NCI-H2171 (cell line): ENCODE measurements around the gene NEIL3.
A peak's percentile ranks its signal among the peaks of the same experiment; 100 is the strongest.

Experiments used
- DNase-seq: peaks from one replicate; lab custom pipeline; 2025; lab: John Stamatoyannopoulos, UW

The NEIL3 gene

GRCh38 chr4:177367336-177367735, 57.7 kb downstream of the NEIL3 start:
- no peak for DNase-seq

DNA sequence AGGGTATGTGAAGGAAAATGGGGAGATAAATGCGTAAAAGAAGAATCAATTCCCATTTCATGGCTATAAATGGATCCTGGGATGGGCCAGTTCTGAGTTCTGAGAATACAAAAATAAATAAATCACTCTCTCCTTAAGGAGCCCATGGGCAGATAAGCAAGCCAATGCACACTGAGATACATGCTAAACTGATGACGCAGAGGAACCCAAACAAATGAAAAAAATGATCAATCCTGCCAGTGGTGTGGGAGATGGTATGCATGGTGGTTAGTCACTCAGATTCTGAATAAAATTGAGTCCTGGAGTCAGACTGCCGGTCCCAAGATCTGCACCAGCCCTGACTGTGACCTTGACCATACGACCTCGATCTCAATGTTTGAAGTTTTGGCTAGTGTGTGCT, 59.7 kb downstream of the NEIL3 start:
- no peak for DNase-seq

- no peak for DNase-seq
Observed at GRCh38 chr4:177371461-177371860, 61.8 kb downstream of the NEIL3 start.

DNA sequence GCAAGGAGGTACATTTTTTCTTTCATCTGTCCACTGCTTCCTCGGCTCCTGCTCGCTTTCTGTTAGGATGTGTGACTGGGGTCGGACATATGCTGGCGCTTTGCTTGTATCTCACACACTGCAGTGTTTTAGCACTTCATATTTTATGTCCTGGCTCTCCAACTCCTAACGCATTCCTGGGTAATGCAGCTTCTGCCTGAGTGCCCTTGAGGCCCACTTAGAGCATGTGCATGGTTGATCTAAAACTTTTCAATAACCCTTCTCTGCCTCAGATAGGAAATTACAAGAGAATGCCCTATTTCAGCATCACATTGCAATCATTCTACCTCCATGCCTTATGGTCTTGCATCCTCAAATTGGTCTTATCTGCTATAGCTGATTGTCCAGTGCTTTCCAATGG, 65.3 kb downstream of the NEIL3 start:
- no peak for DNase-seq

DNA sequence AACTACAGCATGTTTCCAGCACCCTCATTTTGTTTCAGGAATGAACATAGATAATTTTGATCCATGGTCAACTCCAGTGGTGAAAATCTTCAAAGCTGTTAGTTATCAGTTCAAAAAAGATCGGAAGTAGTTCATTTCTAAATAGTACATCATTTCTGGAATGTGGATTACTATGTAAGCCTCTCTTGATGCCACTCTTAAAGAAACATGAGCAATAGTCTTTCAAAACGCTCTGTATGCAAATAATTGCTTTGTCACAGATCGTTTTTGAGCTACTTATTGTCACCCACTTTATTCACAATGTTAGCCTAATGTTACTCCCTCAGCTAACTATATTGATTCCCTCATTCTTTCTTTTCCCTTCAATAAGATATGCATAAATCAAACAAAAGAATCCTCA, 65.7 kb downstream of the NEIL3 start:
- DNase-seq: no peak

DNA sequence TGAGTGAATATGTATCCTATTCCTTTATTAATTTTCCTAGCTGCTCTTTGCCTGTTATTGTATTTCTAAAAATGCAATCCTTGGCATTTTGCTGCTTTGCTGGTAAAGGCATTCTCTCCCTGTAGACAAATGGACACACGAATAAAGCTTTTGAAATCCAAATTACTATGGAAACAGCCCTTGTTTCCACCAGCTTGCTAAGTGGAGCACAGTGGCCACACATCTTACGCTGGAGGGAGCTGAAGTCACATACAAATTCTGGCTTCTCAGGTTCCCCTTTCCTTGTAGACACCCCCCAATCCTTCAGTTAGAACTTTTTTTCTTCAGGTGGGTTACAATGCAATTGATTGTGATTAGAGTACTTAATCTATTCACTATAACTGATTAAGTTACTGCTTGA, 66.3 kb downstream of the NEIL3 start:
- no peak for DNase-seq

DNA sequence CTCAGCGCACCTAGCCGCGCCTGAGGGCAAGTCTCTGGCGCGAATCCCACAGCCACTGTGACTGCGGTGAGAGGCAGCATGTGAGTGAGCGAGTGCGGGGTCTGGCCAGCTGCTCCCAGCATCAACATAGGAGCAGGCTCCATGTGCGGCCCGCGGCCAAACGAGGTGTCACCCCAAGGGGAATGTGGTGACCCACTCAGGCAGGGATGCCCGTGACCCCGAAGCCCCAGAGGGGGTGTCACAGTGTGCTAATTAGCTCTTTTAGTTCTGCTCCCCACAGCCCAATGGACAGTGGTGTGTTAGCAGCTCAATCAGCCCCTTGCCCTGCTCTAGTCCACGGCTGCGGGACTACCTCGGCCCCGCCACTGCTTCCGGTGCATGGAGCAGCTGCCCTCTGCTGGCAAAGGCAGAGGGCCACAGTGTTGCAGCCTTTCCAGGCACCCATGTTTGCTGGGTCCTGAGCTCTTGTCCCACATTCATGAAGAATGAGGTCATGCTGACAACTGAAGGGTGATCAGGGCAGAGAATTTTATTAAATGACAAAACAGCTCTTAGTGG, 71.1 kb downstream of the NEIL3 start:
- DNase-seq: no peak

GRCh38 chr4:177381762-177382310, 72.2 kb downstream of the NEIL3 start:
- no peak for DNase-seq

DNA sequence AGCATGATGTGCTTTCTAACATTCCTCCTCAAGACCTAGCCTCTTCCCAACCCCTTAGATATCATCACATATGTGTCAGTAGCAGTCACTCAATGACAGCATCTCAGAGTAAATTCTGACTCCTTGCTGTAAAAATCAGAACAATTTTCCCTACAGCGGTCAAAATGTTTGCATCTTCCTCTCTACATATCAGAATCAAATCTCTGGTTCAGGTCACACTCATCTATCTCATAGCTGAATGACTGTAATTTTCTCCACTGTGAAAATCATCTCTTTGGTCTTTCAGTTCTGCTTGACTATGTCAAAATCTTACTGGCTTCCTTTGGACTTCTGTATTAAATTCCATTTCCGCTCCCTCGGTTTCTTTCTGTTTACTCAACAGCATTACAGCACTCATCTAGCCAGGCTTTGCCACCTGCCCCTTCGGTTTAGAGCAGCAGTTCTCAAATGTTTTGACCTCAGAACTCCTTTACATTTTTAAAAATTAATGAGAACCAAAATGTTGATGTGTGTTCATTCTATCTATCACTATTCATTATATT, 75.3 kb downstream of the NEIL3 start:
- DNase-seq: no peak

DNA sequence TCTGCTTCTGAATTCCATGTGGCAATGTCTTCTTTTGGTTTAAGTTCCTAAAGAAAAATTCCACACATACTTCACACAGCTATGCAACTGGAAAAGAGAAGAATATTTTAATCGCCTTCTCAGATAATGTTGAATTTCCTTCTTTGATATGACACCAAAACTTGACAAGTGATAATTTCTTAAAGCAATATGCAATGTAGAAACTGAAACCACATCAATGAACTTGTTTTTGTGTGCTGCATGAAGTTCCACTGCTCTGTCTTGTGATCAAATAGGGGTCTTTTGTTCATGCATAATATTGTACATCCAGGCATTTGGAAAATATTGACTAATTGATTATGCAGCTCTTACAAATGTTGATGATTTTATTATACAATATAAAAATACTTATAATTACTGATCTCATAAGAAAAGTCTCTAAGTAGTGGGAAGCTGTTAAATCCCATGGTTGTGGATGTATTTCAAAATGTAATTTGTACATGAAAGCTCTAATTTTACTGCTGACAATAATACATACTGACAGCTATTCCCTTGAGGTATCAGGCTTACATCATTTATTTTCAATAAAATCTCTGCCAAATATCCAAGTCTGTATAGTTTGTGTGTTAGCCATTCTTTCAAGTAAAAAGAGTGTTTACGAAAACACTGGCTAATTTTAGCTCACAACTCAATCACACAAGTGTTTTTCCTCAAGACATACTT, 76.1 kb downstream of the NEIL3 start:
- DNase-seq: no peak

GRCh38 chr4:177386278-177386815, 76.7 kb downstream of the NEIL3 start:
- DNase-seq: no peak

GRCh38 chr4:177391287-177391686, 81.6 kb downstream of the NEIL3 start:
- no peak for DNase-seq

DNA sequence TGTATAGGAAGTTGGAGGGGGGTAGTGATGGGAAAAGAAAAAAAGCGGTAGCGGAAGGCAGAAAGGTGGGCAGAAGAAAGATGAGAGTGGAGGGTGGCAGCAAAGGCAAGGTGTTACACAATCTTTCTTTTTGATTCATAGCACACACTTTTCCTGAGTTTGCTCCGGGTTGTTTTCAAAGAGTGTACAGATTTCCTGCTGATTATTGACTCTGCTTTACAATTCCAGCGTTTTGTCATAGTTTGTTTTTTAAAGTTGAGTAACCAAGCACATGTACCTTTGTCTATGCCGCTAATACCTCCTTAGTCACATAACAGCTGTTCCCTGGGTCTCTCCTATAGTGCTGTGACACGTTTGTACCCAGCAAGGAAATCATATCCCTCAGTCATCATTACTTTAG, 82.3 kb downstream of the NEIL3 start:
- no peak for DNase-seq

- no peak for DNase-seq
Observed at GRCh38 chr4:177393236-177393635, 83.6 kb downstream of the NEIL3 start.

- DNase-seq: no peak
Observed at GRCh38 chr4:177396352-177396751, 86.7 kb downstream of the NEIL3 start.

- no peak for DNase-seq
Observed at GRCh38 chr4:177400030-177400429, 90.4 kb downstream of the NEIL3 start.

GRCh38 chr4:177401658-177402273, 92.1 kb downstream of the NEIL3 start:
- no peak for DNase-seq

- DNase-seq: peak; percentile 1
Observed at GRCh38 chr4:177403746-177404145, 94.1 kb downstream of the NEIL3 start.

DNA sequence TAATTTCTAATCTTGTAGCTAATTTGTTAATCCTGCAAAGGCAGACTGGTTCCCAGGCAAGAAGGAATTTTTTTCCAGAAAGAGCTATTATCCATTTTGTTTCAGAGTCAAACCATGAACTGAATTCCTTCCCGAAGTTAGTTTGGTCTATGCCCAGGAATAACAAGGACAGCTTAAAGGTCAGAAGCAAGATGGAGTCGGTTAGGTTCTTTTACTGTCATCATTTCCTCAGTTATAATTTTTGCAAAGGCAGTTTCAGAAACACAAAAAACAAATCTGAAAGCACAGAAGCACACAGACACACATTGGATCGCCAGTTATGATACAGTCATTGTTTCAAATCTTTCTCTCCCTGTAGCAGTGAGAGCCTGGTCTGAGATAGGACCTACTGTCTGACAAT, 94.7 kb downstream of the NEIL3 start:
- DNase-seq: no peak

- no peak for DNase-seq
Observed at GRCh38 chr4:177404986-177405385, 95.3 kb downstream of the NEIL3 start.

DNA sequence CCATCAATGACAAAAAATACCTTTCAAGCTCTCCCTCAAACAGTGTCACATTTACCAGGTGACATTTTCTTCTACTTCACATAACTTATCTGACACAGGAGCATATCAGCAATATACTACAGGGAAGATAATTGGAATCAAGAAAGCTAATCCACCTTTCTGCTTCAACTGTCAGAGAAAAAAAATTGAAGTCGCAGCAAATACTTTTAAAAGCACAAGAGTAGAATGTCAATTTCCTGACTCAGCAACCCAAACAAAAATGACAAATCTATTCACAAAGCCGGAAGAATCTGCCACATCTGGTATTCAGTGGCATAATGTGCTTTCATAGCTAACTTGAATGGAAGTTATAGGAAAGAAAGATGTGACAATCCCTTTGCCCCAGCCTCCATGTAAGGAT, 95.8 kb downstream of the NEIL3 start:
- no peak for DNase-seq

DNA sequence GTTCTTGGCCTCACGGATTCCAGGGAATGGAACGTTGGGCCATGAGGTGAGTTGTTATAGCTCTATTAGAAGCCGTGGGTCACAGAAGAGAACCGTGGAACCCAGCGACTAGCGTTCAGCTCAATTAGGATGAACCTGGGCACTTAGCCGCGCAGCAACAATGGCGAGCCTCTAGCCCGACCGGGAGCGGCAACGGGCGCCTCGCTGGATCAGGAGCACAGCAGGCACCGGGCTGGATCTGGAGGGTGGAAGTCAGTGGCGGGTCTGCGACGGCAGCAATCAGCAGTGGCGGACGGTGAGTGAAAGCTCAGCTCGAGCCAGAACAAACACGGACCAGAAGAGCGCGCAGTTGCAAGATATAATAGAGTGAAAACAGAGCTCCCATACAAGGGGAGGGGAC, 98.3 kb downstream of the NEIL3 start:
- no peak for DNase-seq

DNA sequence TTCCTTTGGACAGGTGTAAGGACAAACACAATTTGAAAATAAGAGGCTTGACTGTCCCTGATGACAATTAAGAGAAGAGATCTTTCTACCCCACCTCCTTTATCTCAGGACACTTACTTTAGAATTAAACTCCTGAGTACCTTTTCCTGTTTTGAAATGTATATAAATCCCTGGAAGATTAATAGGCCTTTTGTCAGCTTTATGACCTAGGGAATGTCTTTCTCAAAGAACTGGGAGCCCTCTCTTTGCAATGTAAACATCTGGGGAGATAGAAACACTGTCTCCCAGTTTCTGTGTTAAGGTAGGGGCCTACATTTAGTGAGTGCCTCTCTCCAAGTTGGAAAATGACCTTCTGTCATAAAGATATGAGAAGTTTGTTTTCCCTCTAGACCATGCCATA, 100.9 kb downstream of the NEIL3 start:
- DNase-seq: no peak
